HG03439 (cell line): ENCODE results near the gene SMYD3.
"Not testable (repeated sequence)": the region's sequence is repeated elsewhere in the genome, so short reads cannot be mapped to it uniquely, and the experiment has no call there.

Source experiments
- ATAC-seq: cut with Tn5 transposase; IDR thresholded peaks from one replicate; pipeline ENCODE4 v1.9.1; 2021; ENCODE audit warnings: mild to moderate bottlenecking, moderate library complexity; ENCODE audit not compliant: unreplicated experiment

The SMYD3 gene

DNA sequence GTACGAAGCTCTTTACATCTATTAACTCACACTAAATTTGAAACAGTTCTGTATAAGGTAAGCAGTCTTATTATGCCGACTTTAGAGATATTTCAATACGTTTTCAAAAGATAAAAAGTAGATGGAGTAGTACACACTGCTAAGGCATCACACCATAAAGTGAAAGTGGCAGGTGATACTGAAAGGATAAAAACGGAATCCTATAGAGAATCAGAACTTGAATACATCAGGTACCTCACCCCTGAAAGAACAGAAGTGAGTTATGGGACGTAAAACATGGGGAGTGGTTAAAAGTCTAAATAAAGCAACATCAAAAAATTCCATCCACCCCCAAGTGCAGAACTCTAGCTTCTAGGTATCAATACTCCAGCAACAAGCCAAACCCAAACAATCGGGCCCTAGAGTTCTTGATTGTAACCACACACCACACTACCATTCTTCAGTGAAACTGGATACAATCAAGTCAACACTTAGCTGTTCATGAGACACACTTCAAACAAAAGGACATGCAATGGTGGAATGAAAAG lies 142.6 kb downstream of the SMYD3 start:
- ATAC-seq: no peak

DNA sequence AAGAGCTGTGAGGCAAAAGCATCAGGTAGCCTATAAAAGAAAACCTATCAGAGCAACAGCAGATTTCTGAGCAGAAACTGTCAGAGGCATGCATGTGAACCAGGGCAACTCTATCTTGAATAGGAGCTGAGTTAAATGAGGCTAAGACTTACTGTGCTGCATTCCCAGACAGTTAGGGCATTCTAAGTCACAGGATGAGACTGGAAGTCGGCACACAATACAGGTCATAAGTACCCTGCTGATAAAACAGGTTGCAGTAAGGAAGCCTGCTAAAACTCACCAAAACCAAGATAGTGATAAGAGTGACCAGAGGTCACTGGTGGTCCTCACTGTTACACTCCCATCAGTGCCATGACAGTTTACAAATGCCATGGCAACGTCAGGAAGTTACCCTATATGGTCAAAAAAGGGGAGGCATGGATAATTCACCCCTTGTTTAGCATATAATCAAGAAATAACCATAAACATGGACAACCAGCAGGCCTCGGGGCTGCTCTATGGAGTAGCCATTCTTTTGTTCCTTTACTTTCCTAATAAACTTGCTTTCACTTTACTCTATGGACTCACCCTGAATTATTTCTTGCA lies 150.0 kb downstream of the SMYD3 start:
- not testable (repeated sequence) for ATAC-seq

DNA sequence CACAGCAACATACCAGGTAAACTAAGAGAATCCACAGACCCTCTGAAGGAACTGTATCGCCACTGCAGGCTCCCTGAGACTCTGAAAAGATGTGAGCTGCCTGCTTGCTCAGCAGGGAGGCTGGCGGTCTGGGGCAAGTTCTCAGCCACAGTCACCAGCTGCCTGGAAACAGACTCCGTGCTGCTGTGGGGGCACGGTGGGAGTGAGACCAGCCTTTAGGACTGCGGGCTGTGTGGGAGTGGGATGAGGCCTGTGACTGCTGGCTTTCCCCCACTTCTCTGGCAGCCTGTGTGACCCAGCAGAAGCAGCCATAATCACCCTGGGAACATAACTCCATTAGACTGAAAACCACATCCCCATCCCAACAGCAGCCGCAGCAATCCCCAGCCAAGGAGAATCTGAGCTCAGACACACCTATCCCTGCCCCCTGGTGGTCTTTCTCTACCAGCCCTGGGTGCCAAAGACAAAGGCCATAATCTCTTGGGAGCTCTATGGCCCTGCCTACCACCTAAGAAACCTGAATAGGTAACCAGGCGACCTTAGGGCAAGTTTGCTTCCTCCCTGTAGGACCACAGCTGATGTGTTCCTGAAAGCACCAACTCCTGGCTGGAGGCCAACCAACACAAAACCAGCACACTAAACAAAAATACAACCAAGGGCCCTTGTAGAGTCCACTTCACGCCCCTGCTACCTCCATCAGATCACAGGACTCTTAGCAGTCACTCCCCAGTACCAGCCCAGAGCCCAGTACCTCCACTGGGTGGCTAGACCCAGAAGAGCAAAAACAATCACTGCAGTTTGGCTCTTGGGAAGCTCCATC lies 151.5 kb downstream of the SMYD3 start:
- no peak for ATAC-seq

DNA sequence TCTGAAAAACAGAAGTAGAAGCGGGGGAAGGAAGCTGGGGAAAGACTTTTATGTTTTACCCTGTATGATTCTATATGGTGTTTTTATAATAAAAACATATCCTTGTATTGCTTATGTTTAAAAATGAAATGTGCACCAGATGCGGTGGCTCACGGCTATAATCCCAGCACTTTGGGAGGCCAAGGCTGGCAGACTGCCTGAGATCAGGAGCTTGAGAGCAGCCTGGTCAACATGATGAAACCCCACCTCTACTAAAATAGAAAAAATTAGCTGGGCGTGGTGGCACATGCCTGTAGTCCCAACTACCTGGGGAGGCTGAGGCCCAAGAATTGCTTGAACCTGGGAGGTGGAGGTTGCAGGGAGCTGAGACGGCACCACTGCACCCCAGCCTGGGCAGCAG lies 155.4 kb downstream of the SMYD3 start:
- ATAC-seq: no peak

DNA sequence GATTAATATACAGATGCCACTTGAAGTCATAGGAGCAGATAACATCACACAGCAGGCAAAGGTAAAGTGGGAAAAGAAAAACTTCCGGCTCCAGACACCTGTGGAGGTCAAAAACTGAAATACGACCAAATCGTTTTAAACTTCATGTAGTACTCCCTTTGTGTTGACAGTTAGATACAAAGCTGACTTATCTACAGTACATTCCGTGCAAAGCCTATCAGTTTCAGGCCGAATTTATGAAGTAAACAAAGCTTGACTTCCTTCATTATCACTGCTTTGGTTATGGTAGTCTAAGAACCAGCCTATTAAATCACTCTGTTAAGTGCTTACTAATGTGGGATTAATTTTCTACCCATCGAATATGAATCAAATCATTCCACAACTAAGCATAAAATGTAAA lies 156.3 kb downstream of the SMYD3 start:
- ATAC-seq: no peak

DNA sequence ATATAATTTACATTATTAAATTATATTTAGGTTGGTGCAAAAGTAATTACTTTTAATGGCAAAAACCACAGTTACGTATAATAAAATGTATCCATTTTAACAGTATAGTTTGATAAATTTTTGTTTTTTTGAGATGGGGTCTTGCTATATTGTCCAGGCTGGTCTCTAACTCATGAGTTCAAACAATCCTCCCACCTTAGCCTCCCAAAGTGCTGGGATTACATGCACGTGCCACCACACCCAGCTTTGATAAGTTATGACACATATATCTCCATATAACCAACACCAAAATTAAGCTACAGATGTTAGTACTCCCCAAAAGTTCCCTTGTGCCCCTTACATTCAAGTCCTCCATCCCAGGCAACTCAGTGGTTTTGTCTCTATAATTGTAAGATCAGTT lies 163.1 kb downstream of the SMYD3 start:
- no peak for ATAC-seq

DNA sequence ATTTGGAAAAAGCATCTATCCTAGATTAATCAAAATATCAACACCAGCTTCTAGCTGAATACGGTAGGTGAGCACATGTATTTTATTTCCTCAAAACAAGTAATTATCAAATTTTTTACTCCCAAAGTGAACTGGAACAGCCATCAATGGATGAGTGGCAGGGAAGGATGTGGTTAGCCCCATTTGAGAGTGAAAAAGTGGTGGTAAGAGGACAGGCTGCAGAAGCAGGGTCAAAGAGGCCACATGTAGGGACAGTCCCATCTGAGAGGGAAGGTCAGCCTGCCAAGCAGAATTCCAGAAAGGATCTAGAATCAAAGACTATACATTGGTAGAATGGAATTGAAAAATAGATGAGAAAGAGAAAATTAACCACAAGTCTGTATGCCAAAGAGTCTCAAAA lies 163.8 kb downstream of the SMYD3 start:
- ATAC-seq: no peak

DNA sequence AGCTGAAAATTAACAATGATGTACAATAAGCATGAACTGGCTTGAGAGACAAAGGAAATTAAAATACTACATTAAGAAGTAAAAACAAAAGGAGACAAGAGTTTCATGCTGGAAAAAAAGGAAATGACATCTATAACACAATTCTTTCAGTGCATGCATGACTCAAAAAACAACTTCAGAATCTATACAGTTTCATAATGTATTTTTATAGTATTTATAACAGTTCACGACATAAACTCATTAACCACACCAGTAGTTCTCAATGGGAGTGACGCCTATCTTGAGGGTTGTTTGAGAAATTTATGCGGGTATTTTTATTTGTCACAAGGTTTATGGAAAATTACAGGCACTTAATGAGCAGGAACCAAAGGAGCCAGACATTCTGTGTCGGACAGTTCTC lies 168.5 kb downstream of the SMYD3 start:
- ATAC-seq: no peak

DNA sequence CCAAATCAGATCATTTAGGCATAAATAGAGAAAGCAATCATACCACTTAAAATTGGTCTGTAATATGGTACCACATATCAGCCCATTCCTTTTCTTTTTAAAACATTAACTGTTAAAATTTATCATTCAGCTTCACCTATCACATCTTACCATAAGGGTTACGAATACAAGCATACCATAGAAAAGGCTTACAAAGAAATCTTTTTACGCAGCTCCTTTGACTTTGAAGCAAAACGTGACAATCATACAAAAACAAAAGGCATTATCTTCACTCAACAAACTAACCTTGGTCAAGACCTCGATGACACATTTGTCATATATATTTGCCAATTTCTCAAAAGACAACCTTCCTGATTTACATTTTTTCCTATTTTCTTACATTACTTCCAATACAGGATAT lies 169.0 kb downstream of the SMYD3 start:
- no peak for ATAC-seq

DNA sequence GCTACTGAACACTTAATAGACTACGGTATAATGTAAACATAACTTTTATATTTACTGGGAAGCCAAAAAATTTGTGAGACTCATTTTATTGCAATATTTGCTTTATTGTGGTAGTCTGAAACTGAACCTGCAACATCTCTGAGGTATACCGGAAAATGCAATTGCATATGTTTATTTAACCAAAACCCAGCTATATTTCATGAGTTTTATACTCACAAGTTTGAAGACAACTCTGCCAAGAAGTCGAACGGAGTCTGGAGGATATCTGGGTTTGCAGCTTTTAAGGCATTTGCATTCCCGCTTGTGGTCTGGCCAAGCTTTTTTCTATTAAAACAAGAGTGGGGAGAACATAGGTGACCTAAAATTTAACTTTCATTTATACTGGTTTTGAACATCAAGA lies 171.9 kb downstream of the SMYD3 start:
- ATAC-seq: no peak

DNA sequence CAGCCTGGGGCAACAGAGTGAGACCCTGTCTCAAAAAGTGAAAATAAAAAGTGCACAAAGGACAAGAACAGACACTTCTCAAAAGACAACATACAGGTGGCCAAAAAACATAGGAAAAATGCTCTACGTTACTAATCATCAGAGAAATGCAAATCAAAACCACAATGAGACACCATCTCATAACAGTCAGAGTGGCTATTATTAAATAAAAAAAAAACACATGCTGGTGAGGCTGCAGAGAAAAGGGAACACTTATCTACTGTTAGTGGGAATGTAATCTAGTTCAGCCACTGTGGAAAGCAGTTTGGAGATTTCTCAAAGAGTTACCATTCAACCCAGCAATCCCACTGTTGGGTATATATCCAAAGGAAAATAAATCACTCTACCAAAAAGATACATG lies 173.2 kb downstream of the SMYD3 start:
- no peak for ATAC-seq

DNA sequence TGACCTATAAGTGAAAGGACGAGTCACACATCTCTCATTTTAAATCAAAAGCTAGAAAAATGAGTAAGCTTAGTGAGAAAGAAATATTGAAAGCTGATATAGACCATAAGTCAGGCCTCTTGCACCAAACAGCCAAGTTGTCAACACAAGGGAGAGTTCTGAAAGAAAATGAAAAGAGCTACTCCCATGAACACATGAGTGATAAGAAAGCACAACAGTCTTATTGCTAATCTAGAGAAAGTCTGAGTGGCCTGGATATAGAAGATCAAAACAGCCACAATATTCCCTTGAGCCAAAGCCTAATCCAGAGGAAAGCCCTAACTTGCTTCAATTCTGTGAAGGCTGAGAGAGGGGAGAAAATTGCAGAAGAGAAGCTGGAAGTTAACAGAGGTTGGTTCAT lies 175.0 kb downstream of the SMYD3 start:
- no peak for ATAC-seq

DNA sequence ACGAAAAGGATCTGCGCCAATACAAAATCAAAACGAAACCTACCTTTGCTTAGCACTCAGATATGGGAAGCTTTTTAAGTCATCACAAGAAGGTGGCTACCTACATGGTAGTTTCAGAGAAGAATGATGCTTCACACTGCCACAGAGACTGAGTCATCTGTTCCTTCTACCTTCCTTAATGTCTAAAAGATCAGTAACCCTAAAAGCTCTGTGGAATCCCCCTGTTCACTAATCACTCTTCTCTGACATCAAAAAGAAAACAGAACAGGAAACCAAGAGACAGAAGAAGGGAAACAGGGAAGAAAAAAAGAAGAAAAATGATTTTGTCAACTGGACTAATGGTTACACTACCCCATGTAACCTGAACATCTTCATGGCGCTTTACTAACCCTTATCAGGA lies 177.2 kb downstream of the SMYD3 start:
- peak; percentile 98 for ATAC-seq

DNA sequence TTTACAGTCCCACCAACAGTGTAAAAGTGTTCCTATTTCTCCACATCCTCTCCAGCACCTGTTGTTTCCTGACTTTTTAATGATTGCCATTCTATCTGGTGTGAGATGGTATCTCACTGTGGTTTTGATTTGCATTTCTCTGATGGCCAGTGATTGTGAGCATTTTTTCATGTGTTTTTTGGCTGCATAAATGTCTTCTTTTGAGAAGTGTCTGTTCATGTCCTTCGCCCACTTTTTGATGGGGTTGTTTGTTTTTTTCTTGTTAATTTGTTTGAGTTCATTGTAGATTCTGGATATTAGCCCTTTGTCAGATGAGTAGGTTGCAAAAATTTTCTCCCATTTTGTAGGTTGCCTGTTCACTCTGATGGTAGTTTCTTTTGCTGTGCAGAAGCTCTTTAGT lies 177.8 kb downstream of the SMYD3 start:
- ATAC-seq: not testable (repeated sequence)

DNA sequence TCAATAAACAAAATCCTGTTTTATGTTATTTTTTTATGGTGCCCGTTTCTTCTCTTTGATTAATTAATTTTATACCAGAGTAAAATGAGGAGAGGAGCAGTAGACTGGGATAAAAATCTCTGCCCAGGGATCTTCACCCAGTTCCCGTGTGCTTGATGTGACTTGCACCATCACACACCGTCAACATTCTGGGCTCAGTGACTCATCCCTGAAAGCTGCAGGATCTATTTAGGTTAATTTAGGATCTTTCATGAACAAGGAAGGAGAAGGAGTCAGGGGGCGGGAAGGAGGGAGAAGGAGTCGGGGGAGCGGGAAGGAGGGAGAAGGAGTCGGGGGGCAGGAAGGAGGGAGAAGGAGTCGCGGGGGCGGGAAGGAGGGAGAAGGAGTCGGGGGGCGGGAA lies 182.4 kb downstream of the SMYD3 start:
- ATAC-seq: no peak

DNA sequence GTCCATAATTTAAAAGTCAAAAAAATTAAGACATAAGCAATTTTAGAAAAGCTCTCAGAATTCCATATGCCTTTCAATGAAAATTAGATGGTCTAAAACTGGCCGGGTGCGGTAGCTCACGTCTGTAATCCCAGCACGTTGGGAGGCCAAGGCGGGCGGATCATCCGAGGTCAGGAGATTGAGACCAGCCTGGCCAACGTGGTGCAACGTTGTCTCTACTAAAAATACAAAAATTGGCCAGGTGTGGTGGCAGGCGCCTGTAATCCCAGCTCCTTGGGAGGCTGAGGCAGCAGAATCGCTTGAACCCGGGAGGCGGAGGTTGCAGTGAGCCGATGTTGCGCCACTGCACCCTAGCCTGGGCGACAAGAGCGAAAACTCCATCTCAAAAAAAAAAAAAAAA lies 183.0 kb downstream of the SMYD3 start:
- not testable (repeated sequence) for ATAC-seq

DNA sequence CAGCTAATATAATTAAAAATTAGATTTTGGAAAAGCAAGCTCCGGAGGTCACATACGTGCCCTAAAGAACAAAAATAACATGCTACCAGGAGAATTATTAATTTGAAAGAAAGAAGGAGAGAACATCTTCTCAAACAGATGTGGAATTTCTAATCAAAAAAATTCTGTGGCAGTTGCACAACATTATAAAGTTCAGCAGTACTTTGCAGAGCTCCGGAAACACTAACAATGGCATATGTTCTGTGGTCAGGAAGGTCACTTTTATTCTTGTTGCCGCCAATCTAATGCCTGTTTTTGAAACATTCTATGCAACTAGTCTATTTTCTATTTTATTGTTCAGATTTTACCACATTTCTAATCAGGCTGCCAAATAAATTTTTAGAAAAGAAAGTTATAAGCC lies 186.8 kb downstream of the SMYD3 start:
- ATAC-seq: no peak

DNA sequence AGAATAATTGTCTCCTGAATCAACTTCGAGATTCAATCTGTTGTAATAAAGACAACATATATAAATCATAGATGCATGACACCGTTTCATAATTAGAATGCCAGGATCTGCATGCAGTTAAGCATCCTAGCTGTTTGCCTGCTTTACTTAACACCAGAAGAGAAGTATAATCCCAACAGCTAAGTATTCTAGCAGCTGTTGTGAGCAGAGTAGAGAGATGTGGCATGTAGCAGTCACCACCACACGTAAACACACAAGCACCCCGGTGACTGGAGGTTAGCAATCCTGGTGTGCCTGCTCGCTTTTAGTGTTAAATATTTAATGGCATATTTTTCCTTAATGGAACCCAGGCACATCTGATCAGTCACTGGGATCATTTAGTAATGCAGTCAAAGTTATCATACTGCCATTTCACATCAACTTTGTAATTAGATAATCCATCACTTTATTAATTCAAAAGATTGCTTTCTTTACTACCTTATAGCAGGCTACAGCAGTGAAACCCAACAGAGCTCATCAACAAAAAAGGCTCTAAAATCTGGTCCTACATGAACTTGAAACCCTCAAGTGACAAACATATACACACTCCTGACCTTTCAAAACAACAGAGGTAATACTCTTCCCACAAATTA lies 187.9 kb downstream of the SMYD3 start:
- no peak for ATAC-seq

DNA sequence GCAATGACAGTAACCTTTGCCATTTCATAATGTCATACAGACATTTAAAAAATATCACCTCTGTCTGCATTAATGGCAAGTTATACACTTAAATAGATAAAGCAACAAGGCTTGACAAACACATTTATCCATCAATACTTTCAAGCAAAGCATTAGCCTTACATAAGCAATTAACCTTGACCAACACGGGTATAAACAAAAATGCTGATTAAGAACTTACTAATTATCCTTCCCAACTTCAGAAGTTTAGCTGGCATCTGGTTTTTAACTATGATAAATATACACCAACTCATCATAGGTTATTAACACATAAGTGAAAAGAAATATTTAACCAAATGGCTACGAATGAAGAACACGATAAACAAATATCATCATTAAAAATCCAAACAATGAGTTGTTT lies 188.5 kb downstream of the SMYD3 start:
- ATAC-seq: no peak

DNA sequence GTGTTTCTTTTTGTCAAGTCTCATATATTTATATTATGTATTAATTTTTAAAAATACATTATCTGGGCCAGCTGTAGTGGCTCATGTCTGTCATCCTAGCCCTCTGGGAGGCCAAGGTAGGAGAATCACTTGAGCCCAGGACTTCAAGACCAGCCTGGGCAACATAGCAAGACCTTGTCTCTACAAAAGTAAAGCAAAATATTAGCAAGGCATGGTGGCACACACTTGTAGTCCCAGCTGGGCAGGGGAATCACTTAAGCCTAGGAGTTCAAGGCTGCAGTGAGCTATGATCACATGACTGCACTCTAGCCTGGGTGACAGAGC lies 189.1 kb downstream of the SMYD3 start:
- ATAC-seq: no peak

DNA sequence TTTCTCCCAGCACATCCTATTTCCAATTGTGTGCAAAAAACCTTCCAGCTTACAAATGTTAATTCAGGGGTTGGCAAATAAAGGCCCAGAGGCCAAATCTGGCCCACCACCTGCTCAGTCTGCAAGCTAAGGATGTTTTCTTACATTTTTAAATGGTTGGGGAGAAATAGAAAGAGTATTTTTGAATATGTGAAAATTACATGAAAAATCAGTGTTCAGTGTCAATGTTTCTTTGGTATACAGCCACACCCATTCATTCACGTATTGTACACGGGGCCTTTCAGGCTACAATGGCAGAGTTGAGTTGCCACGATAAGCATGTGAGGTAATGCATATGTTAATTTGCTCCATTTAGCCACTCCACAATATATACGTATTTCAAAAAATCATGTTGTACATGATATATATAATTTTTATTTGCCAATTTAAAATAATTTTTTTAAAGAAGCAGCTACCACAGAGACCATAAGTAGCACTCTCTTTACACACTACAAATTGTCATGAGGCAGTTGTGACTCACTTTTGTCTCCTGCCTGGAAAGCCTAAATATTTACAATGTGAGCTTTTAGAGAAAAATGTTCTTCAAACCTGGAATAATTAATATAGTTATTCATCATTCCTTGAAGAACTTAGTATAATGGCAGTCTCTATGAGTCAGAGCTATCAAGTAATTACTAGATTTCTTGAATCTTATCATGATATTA lies 189.6 kb downstream of the SMYD3 start:
- no peak for ATAC-seq

DNA sequence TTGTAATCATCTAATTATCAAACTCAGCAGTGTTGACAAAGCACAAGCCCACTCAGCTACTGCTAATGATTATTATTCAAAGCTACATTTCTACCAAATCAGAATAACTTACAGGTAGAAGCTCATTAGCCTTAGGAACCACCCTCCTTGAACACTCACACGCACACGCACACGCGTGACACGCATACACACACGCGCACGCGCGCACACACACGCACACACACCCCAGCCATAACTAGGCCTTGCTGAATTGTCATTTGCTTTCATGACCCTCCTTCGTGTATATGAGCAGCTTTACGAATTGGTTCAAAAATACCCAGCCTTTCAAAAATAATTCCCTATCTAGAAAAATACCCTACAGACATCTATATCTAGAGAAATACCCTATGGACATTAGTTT lies 195.6 kb downstream of the SMYD3 start:
- no peak for ATAC-seq
